ENCODE data around the gene BRAF. TPM values are rescaled to one million over a fixed set of nuclear protein-coding genes. Genes with fewer than 3 reads are reported as not detected.

Gene BRAF
- total and polyA plus RNA-seq, 2 donors (not counting 3 experiments of a cell fraction or from before 2014, with no cell fraction given): 6.6 to 26.2 TPM

DNA sequence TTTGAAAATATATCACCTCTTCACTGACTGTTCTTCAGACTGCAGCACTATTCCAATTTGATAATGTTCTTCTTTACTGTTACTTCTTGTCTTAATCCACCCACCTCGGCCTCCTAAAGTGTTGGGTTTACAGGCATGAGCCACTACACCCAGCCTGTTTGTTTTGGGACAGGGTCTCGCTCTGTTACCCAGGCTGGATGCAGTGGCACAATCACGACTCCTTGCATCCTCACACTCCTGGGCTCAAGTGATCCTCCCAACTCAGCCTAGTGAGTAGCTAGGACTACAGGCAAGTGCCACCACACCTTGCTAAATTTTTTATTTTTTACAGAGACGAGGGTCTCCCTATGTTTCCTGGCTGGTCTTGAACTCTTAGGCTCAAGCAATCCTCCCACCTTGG is 150.4 kb downstream of the BRAF start:
- FAIRE-seq: no peak

More for the DNA sequence above, 150.4 kb downstream of the BRAF start:
- H3K79me2 ChIP-seq (ENCODE audit: control insufficient read depth, insufficient read depth, low read length): no peaks in the 10 kb centered on the region
- no peaks in the 10 kb centered on the region for H3K27me3 ChIP-seq (ENCODE audit: control insufficient read depth in 2 of 2, insufficient read depth in 2 of 2, low read length in 2 of 2)
- BruUV-seq (replicated peaks): no TSS peak
- H3K9me1 ChIP-seq (replicated peaks; ENCODE audit: control insufficient read depth, extremely low read depth, insufficient read depth, low read length): no peaks in the 10 kb centered on the region
- no peak overlapping the region for H3K27ac ChIP-seq (ENCODE audit: insufficient read depth, low read depth, low read length)
- no peaks in the 10 kb centered on the region for H3K9me3 ChIP-seq (replicated peaks; ENCODE audit: control insufficient read depth, insufficient read depth, low read length)
- no peak overlapping the region for H3K9ac ChIP-seq (replicated peaks; ENCODE audit: extremely low read depth, insufficient read depth, low read length)
- no peak overlapping the region for H3K4me2 ChIP-seq (ENCODE audit: insufficient read depth, low read length)
- ChIA-PET CTCF (interaction anchor here (1.5 kb wide), 1 partner anchor 240 kb away, joined by 3 read pairs; the partner anchor contains the start of gene MRPS33), POLR2A (no interaction called here)
- TF ChIP-seq JUN (IDR thresholded peaks at IDR 0.05; ENCODE audit: borderline replicate concordance, insufficient read depth, insufficient read length, low read depth) (no peak), GATA2 (IDR thresholded peaks at IDR 0.05; ENCODE audit: insufficient read depth, insufficient read length, low read depth, low read length) (no peak), MYC (IDR thresholded peaks at IDR 0.05; ENCODE audit: low read depth, low read length) (no peak), POLR2AphosphoS5 (IDR thresholded peaks at IDR 0.05; ENCODE audit: insufficient read depth, low read depth, low read length) (no peak), POLR2A (IDR thresholded peaks at IDR 0.05; ENCODE audit: low read depth, low read length) (no peak), FOS (IDR thresholded peaks at IDR 0.05; ENCODE audit: borderline replicate concordance, insufficient read depth, low read length) (no peak)
- TF ChIP-seq, protein P1, sequence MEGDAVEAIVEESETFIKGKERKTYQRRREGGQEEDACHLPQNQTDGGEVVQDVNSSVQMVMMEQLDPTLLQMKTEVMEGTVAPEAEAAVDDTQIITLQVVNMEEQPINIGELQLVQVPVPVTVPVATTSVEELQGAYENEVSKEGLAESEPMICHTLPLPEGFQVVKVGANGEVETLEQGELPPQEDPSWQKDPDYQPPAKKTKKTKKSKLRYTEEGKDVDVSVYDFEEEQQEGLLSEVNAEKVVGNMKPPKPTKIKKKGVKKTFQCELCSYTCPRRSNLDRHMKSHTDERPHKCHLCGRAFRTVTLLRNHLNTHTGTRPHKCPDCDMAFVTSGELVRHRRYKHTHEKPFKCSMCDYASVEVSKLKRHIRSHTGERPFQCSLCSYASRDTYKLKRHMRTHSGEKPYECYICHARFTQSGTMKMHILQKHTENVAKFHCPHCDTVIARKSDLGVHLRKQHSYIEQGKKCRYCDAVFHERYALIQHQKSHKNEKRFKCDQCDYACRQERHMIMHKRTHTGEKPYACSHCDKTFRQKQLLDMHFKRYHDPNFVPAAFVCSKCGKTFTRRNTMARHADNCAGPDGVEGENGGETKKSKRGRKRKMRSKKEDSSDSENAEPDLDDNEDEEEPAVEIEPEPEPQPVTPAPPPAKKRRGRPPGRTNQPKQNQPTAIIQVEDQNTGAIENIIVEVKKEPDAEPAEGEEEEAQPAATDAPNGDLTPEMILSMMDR (IDR thresholded peaks at IDR 0.05; ENCODE audit: extremely low read depth in 1 of 2, insufficient read depth in 1 of 2, low read depth in 1 of 2, low read length in 2 of 2): no peak
- TF ChIP-seq, protein P2, sequence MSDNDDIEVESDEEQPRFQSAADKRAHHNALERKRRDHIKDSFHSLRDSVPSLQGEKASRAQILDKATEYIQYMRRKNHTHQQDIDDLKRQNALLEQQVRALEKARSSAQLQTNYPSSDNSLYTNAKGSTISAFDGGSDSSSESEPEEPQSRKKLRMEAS (IDR thresholded peaks at IDR 0.05; ENCODE audit: insufficient read depth, insufficient read length): no peak
- peaks cover 0 to 7% of the 10 kb centered on the region in 2 experiments for H3K36me3 ChIP-seq (ENCODE audit: control insufficient read depth in 2 of 2, extremely low read depth in 1 of 2, insufficient read depth in 2 of 2, low read length in 2 of 2)
- H2AFZ ChIP-seq (ENCODE audit: low read depth, low read length): no peak overlapping the region
- H4K20me1 ChIP-seq (replicated peaks; ENCODE audit: control insufficient read depth, extremely low read depth, insufficient read depth, low read length): no peaks in the 10 kb centered on the region
- dilution Hi-C loops (cut with MboI; ENCODE audit: extremely low pct_ligation_motif_present, low sequenced_read_pairs): no loop called here
- H3K4me3 ChIP-seq (replicated peaks in 1 of 3; ENCODE audit: insufficient read depth in 1 of 3, low read depth in 1 of 3, low read length in 3 of 3): no peak overlapping the region
- intact Hi-C loops (cut with micrococcal nuclease): no loop called here
- no peak for DNase-seq (ENCODE audit: low read depth, low spot score)
- peaks cover 8% of the 10 kb centered on the region for H3K4me1 ChIP-seq (ENCODE audit: control insufficient read depth, extremely low read depth, insufficient read depth, low read length)

Data from endothelial cell of umbilical vein (primary cell).